HEK293T (cell line): ENCODE results near the gene GRIP1.

Experiments
- BHLHE40 ChIP-seq: fragments of 450-650 bp; IDR thresholded peaks from 2 replicates; pipeline ENCODE4 v1.6.1; 2016; ENCODE audit warnings: mild to moderate bottlenecking, moderate library complexity, borderline replicate concordance
- ELF4 ChIP-seq: fragments of 450-650 bp; IDR thresholded peaks from 2 replicates; pipeline ENCODE4 v1.6.1; 2017; ENCODE audit warnings: antibody characterized with exemption
- FOXK2 ChIP-seq: fragments of 450-650 bp; IDR thresholded peaks from 2 replicates; pipeline ENCODE4 v1.6.1; 2016; ENCODE audit warnings: mild to moderate bottlenecking
- FOXM1 ChIP-seq: fragments of 450-650 bp; IDR thresholded peaks from 2 replicates; pipeline ENCODE4 v1.6.1; 2017; ENCODE audit warnings: mild to moderate bottlenecking, borderline replicate concordance
- HDGF ChIP-seq: fragments of 450-650 bp; IDR thresholded peaks from 2 replicates; pipeline ENCODE4 v1.6.1; 2017; ENCODE audit warnings: antibody characterized with exemption, borderline replicate concordance
- L3MBTL2 ChIP-seq: fragments of 450-650 bp; conservative IDR thresholded peaks from 2 replicates; pipeline ENCODE4 v1.6.1; 2016; ENCODE audit warnings: mild to moderate bottlenecking
- LEF1 ChIP-seq: fragments of 450-650 bp; IDR thresholded peaks from 2 replicates; pipeline ENCODE4 v1.6.1; 2017; ENCODE audit warnings: mild to moderate bottlenecking, borderline replicate concordance
- NFRKB ChIP-seq: fragments of 450-650 bp; IDR thresholded peaks from 2 replicates; pipeline ENCODE4 v1.6.1; 2016; ENCODE audit warnings: mild to moderate bottlenecking, moderate library complexity
- PKNOX1 ChIP-seq: fragments of 450-650 bp; IDR thresholded peaks from 2 replicates; pipeline ENCODE4 v1.6.1; 2016
- SP1 ChIP-seq: fragments of 450-650 bp; IDR thresholded peaks from 2 replicates; pipeline ENCODE4 v1.6.1; 2017
- SUZ12 ChIP-seq: fragments of 450-650 bp; IDR thresholded peaks from 2 replicates; pipeline ENCODE4 v1.6.1; 2016; ENCODE audit warnings: mild to moderate bottlenecking
- TARDBP ChIP-seq: fragments of 450-650 bp; IDR thresholded peaks from 2 replicates; pipeline ENCODE4 v1.6.1; 2016
- ZNF384 ChIP-seq: fragments of 450-650 bp; IDR thresholded peaks from 2 replicates; pipeline ENCODE4 v1.6.1; 2016

DNA sequence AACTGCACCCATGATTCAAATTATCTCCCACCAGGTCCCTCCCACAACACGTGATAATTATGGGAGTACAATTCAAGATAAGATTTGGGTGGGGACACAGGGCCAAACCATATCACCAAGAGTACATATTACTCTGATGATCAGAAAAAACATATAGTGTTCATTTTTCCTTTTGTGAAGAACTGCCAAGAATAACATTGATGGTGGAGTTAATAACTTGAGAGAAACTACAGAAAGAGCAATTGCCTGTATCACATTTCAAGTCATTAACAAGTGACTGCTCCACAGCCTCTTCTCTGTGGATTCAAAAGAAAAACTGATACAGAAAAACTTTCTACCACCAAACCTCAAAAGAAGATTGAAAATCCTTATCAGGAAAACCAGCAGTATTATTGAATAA lies 34.7 kb downstream of the GRIP1 start:
- TF ChIP-seq HDGF (no peak), SUZ12 (no peak), LEF1 (no peak), NFRKB (no peak), FOXM1 (no peak), BHLHE40 (no peak), TARDBP (no peak), FOXK2 (no peak), L3MBTL2 (no peak), PKNOX1 (no peak), SP1 (no peak), ELF4 (no peak), ZNF384 (no peak)
